GM18505 (cell line): ENCODE data around the gene ANKRD2.
"Not testable (repeated sequence)": the region's sequence is repeated elsewhere in the genome, so short reads cannot be mapped to it uniquely, and the experiment has no call there.

Source experiments
- ATAC-seq: cut with Tn5 transposase; IDR thresholded peaks from one replicate; pipeline ENCODE4 v1.9.1; 2021; ENCODE audit not compliant: unreplicated experiment
- POLR2A ChIP-seq: IDR thresholded peaks from 4 replicates; pipeline ENCODE4 v1.6.1; 2011; ENCODE audit warnings: borderline replicate concordance; ENCODE audit not compliant: insufficient read depth, insufficient read length; ENCODE audit errors: extremely low read depth

ANKRD2 gene

GRCh38 chr10:97573672-97574071 is 1.1 kb downstream of the ANKRD2 start:
- TF ChIP-seq POLR2A = no peak
- no peak for ATAC-seq

GRCh38 chr10:97574374-97575126 is 2.0 kb downstream of the ANKRD2 start:
- no peak for ATAC-seq
- no peak for TF ChIP-seq POLR2A

GRCh38 chr10:97575127-97575668 is 2.6 kb downstream of the ANKRD2 start:
- no peak for TF ChIP-seq POLR2A
- ATAC-seq = no peak

- ATAC-seq = not testable (repeated sequence)
Measured at GRCh38 chr10:97576487-97576886, 3.9 kb downstream of the ANKRD2 start.

- no peak for ATAC-seq
- TF ChIP-seq POLR2A = no peak
Measured at GRCh38 chr10:97577701-97578100, 5.1 kb downstream of the ANKRD2 start.

GRCh38 chr10:97578171-97578844 is 5.7 kb downstream of the ANKRD2 start:
- no peak for TF ChIP-seq POLR2A

GRCh38 chr10:97580421-97581367 is 8.1 kb downstream of the ANKRD2 start:
- TF ChIP-seq POLR2A = no peak
- no peak for ATAC-seq

More at GRCh38 chr10:97578171-97578844, 5.7 kb downstream of the ANKRD2 start:
- ATAC-seq = no peak

- no peak for ATAC-seq
- no peak for TF ChIP-seq POLR2A
Measured at GRCh38 chr10:97582169-97582568, 9.6 kb downstream of the ANKRD2 start.

- no peak for ATAC-seq
- TF ChIP-seq POLR2A = no peak
Measured at GRCh38 chr10:97583476-97583875, 10.9 kb downstream of the ANKRD2 start.

- no peak for TF ChIP-seq POLR2A
- ATAC-seq = no peak
Measured at GRCh38 chr10:97584060-97584797, 11.7 kb downstream of the ANKRD2 start, which contains the start of gene HOGA1. HOGA1 (plus strand) TSS chr10:97584389; CDS start chr10:97584704, 315 bp downstream.

GRCh38 chr10:97584798-97585438 is 12.3 kb downstream of the ANKRD2 start:
- ATAC-seq = no peak

GRCh38 chr10:97585439-97585811 is 12.8 kb downstream of the ANKRD2 start:
- no peak for TF ChIP-seq POLR2A
- ATAC-seq = no peak

More at GRCh38 chr10:97584798-97585438, 12.3 kb downstream of the ANKRD2 start:
- no peak for TF ChIP-seq POLR2A

- no peak for TF ChIP-seq POLR2A
Measured at GRCh38 chr10:97587183-97587582, 14.6 kb downstream of the ANKRD2 start.

GRCh38 chr10:97589479-97589878 is 16.9 kb downstream of the ANKRD2 start, which contains the start of gene C10orf62:
C10orf62 (plus strand) TSS chr10:97589721; CDS start chr10:97589898, 177 bp downstream.
- ATAC-seq = no peak

More at GRCh38 chr10:97587183-97587582, 14.6 kb downstream of the ANKRD2 start:
- no peak for ATAC-seq

More at GRCh38 chr10:97589479-97589878, 16.9 kb downstream of the ANKRD2 start, which contains the start of gene C10orf62:
- no peak for TF ChIP-seq POLR2A
